Ectodermal cell (in vitro differentiated cells): ENCODE data around the gene SAMD8.
"Not testable (repeated sequence)": the region's sequence is repeated elsewhere in the genome, so short reads cannot be mapped to it uniquely, and the experiment has no call there.

Experiments used
- H3K27ac ChIP-seq: 2 replicates; pipeline ENCODE4 v1.7.0; 2013; ENCODE audit warnings: mild to moderate bottlenecking, low read depth, low read length; ENCODE audit not compliant: insufficient read depth, poor library complexity, severe bottlenecking
- H3K27me3 ChIP-seq: 2 replicates; pipeline ENCODE4 v1.7.0; 2013; ENCODE audit warnings: mild to moderate bottlenecking, low read length; ENCODE audit not compliant: insufficient read depth, control insufficient read depth, poor library complexity, severe bottlenecking
- H3K36me3 ChIP-seq: one replicate; pipeline ENCODE4 v1.7.0; 2013; ENCODE audit warnings: low read length; ENCODE audit not compliant: control insufficient read depth, insufficient read depth
- H3K4me1 ChIP-seq: one replicate; pipeline ENCODE4 v1.7.0; 2013; ENCODE audit warnings: low read length; ENCODE audit not compliant: control insufficient read depth, insufficient read depth
- H3K4me3 ChIP-seq: 2 replicates; pipeline ENCODE4 v1.7.0; 2013; ENCODE audit warnings: low read depth, low read length, control low read depth; ENCODE audit not compliant: insufficient read depth
- H3K9me3 ChIP-seq: 2 replicates; pipeline ENCODE4 v1.7.0; 2013; ENCODE audit warnings: mild to moderate bottlenecking, low read length, moderate library complexity; ENCODE audit not compliant: control insufficient read depth
- WGBS, 2 experiments: methylation state at CpG; one replicate each; pipeline ENCODE4 v1.1.7; 2013; ENCODE audit warnings: missing lambda C conversion rate in 2 of 2; 5-methylcytosine and 5-hydroxymethylcytosine counted together

SAMD8 gene

DNA sequence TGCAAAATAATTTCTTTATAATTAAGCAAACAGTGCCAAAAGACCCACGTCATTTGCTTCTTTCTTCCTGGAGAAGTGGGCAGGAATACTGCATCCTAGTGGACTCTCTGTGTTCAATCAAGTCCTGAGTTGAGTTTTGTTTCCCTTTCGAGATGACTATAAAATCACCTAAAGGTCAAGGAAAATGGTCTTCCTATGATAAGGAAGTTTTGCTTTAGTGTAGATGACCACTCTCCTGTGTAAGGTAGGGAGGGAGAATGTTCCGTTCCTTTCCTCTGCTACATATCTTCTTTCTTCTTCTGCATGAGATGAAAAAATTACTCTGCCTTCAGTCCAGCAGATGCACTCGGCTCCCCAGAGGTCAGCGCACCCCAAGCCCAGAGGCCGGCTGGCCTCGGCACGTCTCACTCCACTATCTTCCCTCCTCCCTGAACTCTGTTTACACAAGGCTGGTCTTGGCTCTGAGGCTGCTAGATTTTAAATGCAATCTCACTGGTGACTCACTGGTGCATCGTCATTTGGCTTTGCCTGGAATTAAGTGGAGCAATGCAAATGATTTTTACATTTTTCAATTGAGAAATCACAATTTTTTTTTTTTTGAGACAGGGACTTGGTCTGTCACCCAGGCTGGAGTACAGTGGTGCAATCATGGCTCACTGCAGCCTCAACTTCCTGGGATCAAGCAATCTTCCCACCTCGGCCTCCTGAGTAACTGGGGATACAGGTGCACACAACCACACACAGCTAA, 80.5 kb downstream of the SAMD8 start:
- 89 to 94% methylated on average over 10 of the region's 10 CpGs for WGBS, 2 experiments
- Histone ChIP-seq H3K27me3 (no peaks in the 10 kb centered on the region), H3K9me3 (no peaks in the 10 kb centered on the region), H3K4me3 (no peak overlapping the region), H3K4me1 (no peaks in the 10 kb centered on the region), H3K36me3 (no peaks in the 10 kb centered on the region), H3K27ac (no peak overlapping the region)

- not testable (repeated sequence) for H3K4me3 ChIP-seq, H3K27ac ChIP-seq, H3K4me1 ChIP-seq, H3K27me3 ChIP-seq, H3K9me3 ChIP-seq, H3K36me3 ChIP-seq
- 95% methylated on average over 3 to 4 of the region's 4 CpGs for WGBS, 2 experiments
Measured at GRCh38 chr10:75194625-75195024, 83.2 kb downstream of the SAMD8 start.

DNA sequence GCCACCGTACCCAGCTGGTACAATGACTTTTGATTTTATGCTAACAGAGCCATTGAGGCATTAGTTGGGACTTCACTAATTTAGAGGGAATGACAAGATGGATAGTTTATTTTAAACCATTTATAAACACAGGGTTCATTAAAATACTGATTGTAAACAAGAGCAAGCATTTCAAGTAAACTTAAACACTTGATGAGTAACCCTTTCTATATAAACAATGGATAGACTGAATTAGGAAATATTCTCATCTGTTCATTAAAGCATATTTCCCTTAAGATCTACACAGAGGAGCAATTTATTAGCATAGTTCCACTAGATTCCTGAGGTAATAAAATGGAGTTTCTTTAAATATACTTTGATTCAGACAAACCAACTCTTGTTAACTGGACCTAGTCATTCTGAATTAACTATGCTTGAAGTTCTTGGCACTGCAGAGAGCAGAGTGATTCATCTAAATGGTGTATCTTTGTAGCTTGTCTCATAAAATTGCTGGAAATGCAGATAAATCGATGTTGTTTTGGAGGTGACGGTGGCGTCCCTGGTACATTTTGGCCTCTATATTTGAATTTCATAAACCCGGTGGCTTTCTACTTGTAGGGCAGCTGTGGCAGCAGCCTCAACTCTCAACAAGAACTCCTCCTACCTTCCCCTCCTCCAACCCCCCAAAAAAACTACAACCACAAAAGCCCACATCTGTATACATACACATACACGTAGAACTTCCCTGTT, 83.7 kb downstream of the SAMD8 start:
- Histone ChIP-seq H3K9me3 (no peaks in the 10 kb centered on the region), H3K36me3 (no peaks in the 10 kb centered on the region), H3K4me1 (no peaks in the 10 kb centered on the region), H3K27ac (no peak overlapping the region), H3K4me3 (no peak overlapping the region), H3K27me3 (no peaks in the 10 kb centered on the region)
- 89 to 92% methylated on average over 6 of the region's 6 CpGs for WGBS, 2 experiments

DNA sequence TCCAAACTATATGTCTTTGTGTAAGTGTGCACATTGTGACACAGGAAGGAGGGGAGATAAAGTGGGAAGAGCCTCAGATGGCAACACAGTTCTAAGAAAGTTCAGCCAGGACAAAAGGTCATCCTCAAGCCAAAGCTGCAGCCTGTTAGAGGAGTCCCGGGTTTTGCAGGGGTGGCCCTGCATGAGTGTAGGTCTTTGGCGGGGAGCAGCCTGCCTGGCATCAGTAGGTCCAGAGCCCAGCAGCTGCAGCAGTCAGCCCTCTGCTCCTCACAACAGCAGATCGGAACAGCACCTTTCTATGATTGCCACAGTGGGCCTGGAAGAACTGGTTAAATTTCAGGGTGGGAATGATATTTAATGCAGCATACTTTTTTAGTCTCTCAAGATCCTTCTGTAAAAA, 85.6 kb downstream of the SAMD8 start:
- H3K36me3 ChIP-seq: no peaks in the 10 kb centered on the region
- H3K27ac ChIP-seq: no peak overlapping the region
- no peak overlapping the region for H3K4me3 ChIP-seq
- no peaks in the 10 kb centered on the region for H3K9me3 ChIP-seq
- no peaks in the 10 kb centered on the region for H3K27me3 ChIP-seq
- H3K4me1 ChIP-seq: no peaks in the 10 kb centered on the region
- 90 to 95% methylated on average over 3 of the region's 3 CpGs for WGBS, 2 experiments

DNA sequence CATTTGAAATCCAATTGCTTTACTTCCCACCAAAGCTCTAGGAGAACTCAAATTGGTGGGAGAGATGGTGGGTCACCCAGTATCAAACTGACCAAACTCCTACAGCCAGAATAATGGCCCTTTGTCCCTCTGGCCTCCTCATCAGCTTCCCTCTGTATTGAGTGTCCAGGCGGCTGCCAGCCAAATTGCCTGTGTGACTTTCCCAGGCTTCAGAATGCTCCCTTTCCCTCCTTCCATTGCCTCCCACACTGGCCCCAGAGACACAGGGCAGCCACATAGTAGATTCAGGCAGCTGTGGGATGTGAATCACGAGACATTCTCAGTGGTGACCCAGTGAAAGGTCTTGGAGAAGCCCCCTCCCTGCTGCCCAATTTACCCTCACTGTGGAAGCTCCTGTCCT, 86.5 kb downstream of the SAMD8 start:
- no peaks in the 10 kb centered on the region for H3K9me3 ChIP-seq
- no peak overlapping the region for H3K27ac ChIP-seq
- no peaks in the 10 kb centered on the region for H3K4me1 ChIP-seq
- no peaks in the 10 kb centered on the region for H3K36me3 ChIP-seq
- 92 to 98% methylated on average over 2 of the region's 2 CpGs for WGBS, 2 experiments
- H3K4me3 ChIP-seq: no peak overlapping the region
- H3K27me3 ChIP-seq: no peaks in the 10 kb centered on the region

DNA sequence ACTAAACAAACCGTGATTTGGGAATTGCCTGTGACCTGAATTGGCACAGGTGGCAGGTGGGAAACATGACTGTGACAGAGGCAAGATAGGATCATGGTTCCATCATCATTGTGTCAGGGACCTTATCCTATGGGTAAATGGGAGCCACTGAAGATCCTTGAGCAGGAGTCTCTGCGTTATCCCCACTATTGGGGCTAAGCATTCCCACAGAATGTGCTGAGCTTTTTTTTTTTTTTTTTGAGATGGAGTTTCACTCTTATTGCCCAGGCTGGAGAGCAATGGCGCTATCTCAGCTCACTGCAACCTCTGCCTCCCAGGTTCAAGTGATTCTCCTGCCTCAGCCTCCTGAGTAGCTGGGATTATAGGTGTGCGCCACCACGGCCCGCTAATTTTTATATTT, 88.5 kb downstream of the SAMD8 start:
- H3K9me3 ChIP-seq, H3K27me3 ChIP-seq, H3K36me3 ChIP-seq, H3K4me1 ChIP-seq, H3K4me3 ChIP-seq, H3K27ac ChIP-seq: not testable (repeated sequence)
- WGBS, 2 experiments: 87 to 97% methylated on average over 6 of the region's 6 CpGs

DNA sequence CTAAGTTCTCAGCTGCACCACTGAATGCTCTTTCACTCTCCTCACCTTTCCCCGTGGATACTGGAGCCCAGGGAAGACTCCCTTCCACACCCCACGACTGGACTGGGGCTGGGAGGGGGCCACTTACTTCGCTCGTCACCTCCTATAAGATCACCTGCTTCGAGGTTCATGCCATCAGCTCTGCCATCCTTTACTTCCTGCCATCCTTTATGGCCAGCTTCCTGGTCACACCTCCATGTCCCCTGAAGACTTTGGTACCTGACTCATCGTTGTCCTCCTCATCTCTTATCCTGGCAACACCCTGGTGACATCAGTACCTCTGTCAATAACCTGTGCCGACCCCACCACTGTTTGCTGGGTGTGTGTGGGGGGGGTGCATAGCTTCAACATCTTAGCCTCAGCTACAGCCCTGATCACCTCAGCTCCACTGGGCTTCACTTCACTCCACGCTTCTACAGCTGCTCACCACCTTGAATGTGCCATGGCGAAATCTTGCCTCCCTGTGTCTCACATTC, 90.4 kb downstream of the SAMD8 start:
- 88 to 92% methylated on average over 8 to 9 of the region's 9 CpGs for WGBS, 2 experiments

GRCh38 chr10:75202321-75203045, 91.0 kb downstream of the SAMD8 start:
- Histone ChIP-seq H3K4me1 (no peaks in the 10 kb centered on the region), H3K27me3 (no peaks in the 10 kb centered on the region), H3K27ac (no peak overlapping the region), H3K9me3 (no peaks in the 10 kb centered on the region), H3K4me3 (no peak overlapping the region), H3K36me3 (no peaks in the 10 kb centered on the region)
- 89 to 93% methylated on average over 1 of the region's 1 CpG for WGBS, 2 experiments

More for the DNA sequence above, 90.4 kb downstream of the SAMD8 start:
- no peaks in the 10 kb centered on the region for H3K9me3 ChIP-seq
- H3K27ac ChIP-seq: no peak overlapping the region
- no peaks in the 10 kb centered on the region for H3K36me3 ChIP-seq
- H3K4me3 ChIP-seq: no peak overlapping the region
- no peaks in the 10 kb centered on the region for H3K4me1 ChIP-seq
- no peaks in the 10 kb centered on the region for H3K27me3 ChIP-seq

DNA sequence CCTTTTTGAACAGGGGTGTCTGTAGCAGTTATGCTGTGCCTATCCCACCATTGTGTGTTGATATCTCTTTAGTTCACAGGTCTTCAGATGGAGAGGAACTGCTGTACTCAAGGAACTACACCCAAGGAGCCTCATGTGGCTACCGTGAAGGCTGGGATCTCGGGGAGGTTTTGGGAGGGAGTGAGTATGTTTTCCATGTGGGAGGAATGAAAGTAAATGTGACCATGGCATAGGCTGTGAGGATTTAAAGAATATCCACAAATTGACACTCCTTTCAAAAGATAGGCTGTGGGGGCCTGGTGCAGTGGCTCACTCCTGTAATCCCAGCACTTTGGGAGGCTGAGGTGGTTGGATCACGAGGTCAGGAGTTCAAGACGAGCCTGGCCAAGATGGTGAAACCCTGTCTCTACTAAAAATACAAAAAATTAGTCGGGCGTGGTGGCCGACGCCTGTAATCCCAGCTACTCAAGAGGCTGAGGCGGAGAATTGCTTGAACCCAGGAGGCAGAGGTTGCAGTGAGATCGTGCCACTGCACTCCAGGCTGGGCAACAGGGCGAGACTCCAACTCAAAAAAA, 91.7 kb downstream of the SAMD8 start:
- H3K4me1 ChIP-seq, H3K9me3 ChIP-seq, H3K36me3 ChIP-seq, H3K27ac ChIP-seq, H3K4me3 ChIP-seq, H3K27me3 ChIP-seq: not testable (repeated sequence)
- WGBS, 2 experiments: 94% methylated on average over 11 of the region's 11 CpGs

GRCh38 chr10:75203724-75204123, 92.3 kb downstream of the SAMD8 start:
- H3K27ac ChIP-seq: no peak overlapping the region
- H3K4me1 ChIP-seq: peaks cover 7% of the 10 kb centered on the region
- WGBS, 2 experiments: 85 to 87% methylated on average over 5 of the region's 5 CpGs
- no peaks in the 10 kb centered on the region for H3K27me3 ChIP-seq
- no peaks in the 10 kb centered on the region for H3K36me3 ChIP-seq
- no peaks in the 10 kb centered on the region for H3K9me3 ChIP-seq
- H3K4me3 ChIP-seq: no peak overlapping the region
